Loucy (cell line): ENCODE data around the gene SCYL2.

Source experiments
- CTCF ChIP-seq: fragments of 200-600 bp; sonication (generic); conservative IDR thresholded peaks from 2 replicates; pipeline ENCODE4 v1.5.1; 2014; ENCODE audit warnings: mild to moderate bottlenecking, antibody characterized with exemption, low read length
- EZH2phosphoT487 ChIP-seq: fragments of 200-600 bp; IDR thresholded peaks from 2 replicates; pipeline ENCODE4 v1.6.1; 2018; ENCODE audit warnings: antibody characterized with exemption, mild to moderate bottlenecking, moderate library complexity, borderline replicate concordance

- TF ChIP-seq CTCF (no peak), EZH2phosphoT487 (no peak)
Measured at GRCh38 chr12:100234166-100234565, 32.8 kb upstream of the SCYL2 start.
